Anterior cingulate cortex (tissue), 58 donors: ENCODE results near the gene PILRB.
"Not testable (repeated sequence)": the region's sequence is repeated elsewhere in the genome, so short reads cannot be mapped to it uniquely, and the experiment has no call there.

Source experiments
- DNase-seq, 58 donors: peaks; one replicate each; lab custom pipeline; 2025; lab: John Stamatoyannopoulos, UW

The PILRB gene

DNA sequence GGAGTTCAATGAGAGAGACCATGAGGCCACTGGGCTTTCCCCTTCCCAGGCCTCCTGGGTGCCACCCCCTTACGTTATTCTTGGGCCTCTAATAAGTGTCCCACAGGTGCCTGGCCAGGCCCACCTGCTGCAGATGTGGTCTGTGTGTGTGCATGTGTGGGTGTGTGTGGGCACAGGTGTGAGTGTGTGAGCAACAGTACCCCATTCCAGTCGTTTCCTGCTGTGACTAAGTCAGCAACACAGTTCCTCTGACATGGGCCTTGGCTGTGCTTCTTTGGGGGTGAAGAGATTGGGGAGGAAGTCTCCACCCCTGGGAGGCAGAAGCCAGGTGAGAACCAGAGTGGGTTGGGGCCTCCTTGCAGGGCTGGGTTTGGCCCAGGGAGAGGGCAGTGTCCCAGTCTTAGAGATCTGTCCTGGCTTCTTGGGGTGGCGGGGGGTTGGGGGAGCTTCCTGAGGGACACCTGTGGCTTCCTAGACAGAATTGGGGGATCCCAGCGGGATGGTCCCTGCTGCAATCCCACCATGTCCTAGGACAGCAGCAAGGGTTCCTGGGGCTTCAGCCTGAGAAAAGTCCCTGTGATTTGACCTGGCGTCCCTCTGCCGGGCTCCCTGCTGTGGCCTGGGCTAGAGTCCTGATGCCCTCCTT lies 4.1 kb upstream of the PILRB start:
- DNase-seq: no peak

DNA sequence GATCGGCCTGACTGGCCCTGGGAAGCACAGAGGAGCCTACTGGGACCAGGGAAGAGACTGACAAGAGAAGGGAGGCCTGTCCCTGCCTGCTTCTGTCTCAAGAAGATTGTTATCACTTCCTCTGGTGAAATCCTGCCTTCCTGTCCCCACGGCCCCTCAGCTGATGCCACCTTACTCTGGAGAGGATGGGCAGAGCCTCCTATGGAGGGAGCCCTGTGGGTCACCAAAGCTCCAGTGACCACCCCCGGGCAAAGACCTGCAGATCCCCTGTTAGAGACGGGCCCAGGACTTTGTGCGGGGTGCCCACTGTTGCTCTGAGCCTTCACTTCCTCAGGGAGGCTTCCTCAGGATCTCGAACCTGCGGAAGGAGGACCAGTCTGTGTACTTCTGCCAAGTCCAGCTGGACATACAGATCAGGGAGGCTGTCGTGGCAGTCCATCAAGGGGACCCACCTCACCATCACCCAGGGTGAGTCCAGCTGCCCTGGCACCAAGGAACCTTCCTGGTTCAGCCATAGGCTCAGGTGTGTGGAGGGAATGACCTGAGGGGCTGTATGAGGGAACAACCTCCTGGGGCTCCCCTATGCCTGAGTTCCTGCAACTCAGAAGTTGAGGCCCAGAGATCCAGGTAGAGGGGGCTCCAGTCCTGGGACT lies 1.4 kb upstream of the PILRB start:
- no peak for DNase-seq

DNA sequence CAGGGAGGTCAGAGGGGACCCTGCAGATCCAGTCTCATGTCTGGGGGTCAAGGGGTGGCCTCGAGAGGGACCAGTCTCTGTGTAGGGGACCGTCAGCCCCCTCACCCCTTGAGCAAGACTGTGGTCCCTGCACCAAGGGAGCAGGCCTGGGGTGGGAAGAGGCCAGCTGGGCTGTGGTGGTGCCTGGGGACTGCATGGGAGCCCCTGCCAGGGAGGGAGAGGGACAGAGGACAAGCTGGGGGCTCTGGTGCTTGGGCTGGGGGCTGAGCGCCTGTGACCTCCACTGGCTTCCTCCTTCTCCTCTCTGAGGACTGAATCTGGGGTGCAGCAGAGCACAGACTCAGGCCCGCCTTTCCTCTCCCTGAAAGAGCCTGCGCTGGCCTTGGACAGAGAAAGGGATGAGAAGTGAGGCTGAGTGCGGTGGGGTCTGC lies 771 bp upstream of the PILRB start:
- DNase-seq: no peak

DNA sequence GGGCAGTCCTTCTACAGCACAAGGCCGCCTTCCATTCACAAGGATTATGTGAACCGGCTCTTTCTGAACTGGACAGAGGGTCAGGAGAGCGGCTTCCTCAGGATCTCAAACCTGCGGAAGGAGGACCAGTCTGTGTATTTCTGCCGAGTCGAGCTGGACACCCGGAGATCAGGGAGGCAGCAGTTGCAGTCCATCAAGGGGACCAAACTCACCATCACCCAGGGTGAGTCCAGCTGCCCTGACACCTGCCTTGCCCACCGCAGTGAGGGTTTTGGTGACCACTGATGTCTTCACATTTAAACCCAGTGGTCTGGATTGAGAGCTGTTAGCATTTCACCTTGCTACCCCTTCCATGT lies 918 bp downstream of the PILRB start:
- no peak for DNase-seq

DNA sequence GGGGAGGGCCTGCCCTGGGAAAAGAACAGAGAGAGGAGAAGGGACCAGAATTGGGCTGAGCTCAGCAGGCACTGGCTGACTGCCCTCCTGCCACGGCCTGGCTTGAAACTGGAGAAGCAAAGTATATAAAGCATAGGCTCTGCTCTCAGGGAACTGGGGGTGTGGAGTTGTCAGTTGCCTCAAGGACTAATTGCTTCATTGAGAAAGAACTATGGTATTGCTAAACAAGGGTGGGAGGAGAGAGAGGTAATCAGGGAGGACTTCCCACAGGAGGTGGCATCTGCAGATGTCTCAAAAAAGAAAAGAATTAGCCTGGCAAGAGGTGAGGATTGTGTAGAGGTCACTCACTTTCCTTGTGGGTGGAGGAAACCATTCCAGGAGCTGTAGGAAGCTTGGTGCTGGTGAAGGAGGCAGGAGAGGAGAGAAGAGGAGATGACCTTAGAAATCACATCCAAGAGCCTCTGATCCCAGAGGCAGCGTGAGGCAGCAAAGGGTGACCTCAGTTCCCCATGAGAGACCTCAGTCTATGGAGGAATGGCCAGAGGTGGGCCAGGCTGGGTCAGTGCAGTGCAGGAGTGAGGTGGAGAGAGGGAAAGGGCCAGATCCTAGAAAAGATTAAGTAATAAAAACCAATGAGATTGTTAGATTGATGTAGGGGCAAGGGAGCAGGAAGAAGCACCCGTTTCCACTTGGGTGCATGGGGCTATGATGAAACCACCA lies 2.4 kb downstream of the PILRB start:
- no peak for DNase-seq

DNA sequence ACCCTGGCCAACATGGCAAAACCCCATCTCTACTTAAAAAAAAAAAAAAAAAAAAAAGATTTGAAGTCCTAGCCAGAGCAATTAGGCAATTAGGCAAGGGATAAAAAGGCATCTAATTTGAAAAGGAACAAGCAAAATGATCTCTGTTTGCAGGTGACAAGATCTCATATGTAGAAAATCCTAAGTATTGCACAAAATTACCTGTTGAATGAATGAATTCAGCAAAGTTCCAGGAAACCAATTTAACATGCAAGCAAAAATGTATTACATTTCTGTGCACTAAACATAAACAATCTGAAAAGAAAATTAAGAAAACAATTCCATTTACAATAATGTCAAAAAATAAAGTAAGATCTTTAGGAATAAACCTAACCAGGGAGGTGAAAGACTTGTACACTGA lies 5.2 kb downstream of the PILRB start:
- no peak for DNase-seq

DNA sequence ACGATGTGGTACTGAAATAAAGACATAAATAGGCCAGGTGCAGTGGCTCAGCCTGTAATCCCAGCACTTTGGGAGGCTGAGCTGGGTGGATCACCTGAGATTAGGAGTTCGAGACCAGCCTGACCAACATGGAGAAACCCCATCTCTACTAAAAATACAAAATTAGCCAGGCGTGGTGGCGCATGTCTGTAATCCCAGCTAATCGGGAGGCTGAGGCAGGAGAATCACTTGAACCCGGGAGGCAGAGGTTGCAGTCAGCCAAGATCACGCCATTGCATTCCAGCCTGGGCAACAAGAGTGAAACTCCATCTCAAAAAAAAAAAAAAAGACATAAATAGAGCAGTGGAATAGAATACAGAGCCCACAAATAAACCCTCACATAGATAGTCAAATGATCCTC lies 5.9 kb downstream of the PILRB start:
- DNase-seq: not testable (repeated sequence)

DNA sequence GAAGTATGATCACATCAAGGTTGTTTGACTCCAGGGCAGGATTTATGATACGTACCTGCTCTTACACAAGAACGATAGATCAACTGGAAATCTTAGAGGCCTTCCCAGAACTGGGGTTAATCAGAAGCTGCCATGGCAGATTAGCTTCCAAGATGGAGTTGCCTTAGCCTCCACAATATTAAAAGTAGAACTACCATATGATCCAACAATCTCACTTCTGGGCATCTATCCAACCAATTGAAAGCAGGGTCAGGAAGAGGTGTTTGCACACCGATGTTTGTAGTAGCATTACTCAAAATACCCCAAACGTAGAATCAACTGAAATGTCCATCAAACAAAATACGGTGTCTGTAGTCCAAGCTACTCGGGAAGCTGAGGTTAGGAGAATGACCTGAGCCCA lies 6.6 kb downstream of the PILRB start:
- no peak for DNase-seq

DNA sequence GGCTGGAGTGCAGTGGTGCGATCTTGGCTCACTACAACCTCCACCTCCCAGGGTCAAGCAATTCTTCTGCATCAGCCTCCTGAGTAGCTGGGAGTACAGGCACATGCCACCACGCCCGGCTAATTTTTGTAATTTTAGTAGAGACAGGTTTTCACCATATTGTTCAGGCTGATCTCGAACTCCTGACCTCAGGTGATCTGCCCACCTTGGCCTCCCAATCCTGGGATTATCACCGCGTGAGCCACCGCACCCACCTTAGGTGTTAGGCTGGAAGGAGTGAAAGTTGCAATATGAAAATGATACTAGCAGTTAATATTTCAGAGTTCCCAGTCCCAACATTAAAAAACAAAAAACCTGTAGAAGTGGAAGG lies 8.1 kb downstream of the PILRB start:
- not testable (repeated sequence) for DNase-seq

DNA sequence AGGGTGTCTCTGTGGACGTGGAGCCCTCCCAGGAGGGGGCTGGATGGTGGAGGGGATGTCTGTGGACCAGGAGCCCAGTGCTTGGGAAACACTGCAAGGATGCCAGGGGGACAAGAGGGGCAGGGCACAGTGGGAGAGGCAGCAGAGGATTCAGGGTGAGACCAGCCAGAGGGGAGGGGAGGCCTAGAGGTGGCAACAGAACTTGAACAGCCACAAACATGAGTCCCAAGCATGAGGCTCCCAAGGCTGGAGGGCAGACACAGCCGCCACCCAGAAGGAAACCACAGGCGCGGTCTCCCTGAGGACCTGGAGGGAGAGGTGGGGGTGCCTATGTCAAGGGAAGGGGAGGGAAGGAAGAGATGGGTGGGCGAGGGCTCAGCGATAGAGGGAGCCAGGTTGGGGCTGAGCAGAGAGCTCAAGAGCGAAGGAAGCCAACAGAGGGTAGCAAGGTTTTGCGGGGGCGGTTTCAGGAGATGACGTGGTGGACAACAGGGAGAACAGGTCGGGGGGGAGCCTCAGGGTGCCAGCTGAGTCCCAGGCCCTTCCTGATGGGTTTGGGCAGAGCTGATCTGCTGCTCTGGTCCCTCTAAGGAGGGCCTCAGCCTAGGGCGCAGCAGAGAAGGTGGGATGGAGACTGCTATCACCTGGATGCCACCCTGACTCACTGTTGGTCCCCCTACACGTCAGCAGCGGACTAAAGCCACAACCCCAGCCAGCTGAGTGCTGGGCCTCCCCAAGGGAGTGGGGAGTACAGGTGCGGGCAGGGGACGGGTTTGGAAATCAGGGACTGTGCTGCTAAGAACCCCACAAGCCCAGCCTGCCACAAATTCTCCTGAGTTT lies 8.7 kb downstream of the PILRB start:
- DNase-seq: no peak

DNA sequence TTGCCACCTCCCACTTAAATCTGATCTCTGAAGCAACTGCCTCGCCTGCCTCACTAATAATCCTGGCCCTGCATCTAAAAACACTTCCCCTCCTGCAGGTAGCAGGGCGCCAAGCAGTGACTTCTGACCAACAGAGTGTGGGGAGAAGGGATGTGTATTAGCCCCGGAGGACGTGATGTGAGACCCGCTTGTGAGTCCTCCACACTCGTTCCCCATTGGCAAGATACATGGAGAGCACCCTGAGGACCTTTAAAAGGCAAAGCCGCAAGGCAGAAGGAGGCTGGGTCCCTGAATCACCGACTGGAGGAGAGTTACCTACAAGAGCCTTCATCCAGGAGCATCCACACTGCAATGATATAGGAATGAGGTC lies 9.3 kb downstream of the PILRB start:
- DNase-seq: peak in 1 of 58 donors; percentile 7

DNA sequence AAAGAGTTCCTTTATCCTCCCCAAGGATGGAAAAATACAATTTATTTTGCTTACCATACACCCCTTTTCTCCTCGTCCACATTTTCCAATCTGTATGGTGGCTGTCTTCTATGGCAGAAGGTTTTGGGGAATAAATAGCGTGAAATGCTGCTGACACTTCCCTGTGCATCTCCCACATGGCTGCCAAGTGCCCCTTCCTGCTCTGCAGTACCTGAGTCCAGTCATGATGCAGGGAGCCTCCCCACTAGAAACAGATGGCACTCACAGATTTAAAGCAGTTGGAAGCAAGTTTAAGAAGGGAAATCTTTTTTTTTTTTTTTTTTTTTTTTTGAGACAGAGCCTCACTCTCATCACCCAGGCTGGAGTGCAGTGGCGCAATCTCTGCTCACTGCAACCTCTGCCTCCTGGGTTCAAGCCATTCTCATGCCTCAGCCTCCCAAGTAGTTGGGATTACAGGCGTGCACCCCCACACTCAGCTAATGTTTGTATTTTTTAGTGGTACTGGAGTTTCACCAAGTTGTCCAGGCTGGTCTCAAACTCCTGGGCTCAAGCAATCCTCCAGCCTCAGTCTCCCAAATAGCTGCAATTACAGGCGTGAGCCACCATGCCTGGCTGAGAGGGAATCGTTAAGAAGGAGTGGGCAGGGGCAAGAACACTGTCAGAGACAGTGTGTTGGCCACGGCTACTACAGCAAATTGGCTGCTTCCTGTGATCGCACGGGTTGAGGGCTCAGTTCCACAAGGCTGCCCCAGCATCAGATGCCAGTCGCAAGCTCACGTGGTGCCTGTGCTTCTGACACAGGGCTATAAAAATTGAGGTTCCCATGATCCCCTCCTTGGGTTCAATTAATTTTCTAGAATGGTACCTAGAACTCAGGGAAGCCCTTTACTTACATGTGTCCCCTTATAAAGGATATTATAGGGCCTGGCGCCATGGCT lies 10.0 kb downstream of the PILRB start:
- peak in 9 of 58 donors; percentile 5 to 44 (median 26) for DNase-seq

DNA sequence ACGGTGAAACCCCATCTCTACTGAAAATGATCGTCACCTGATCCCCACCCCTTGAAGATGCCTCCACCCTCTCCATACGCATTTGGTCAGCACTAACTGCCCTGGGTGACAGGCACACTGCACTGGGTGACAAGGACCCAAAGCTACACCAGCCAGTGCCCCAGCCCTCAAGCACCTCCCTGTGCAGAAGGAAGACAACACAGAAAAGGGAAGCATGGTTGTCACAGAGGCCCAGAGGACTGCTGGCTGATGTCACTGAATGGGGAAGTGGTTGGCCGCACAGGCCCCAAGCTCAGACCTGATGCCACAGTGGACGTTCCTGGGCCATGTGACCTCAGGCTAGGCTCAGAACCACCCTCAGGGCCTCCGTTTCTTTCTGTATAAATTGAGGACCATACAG lies 11.2 kb downstream of the PILRB start:
- DNase-seq: peak in 33 of 58 donors; percentile 9 to 63 (median 33)

DNA sequence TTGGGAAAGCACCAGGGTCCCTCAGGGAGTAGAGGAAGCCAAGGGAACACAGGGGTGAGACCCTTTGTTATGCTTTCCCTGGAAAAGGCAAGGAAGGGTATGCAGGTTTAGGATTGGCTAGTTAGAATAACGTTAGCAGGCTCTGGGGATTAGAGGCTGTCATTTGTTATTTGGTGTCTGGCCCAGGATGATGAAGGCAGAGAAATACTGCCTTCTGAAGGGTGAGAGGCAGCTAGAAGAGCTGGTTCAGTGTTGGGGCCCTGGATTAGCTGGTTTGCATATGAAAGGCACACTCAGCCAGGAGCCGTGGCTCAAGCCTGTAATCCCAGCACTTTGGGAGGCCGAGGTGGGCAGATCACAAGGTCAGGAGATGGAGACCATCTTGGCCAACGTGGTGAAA lies 12.4 kb downstream of the PILRB start:
- DNase-seq: no peak

DNA sequence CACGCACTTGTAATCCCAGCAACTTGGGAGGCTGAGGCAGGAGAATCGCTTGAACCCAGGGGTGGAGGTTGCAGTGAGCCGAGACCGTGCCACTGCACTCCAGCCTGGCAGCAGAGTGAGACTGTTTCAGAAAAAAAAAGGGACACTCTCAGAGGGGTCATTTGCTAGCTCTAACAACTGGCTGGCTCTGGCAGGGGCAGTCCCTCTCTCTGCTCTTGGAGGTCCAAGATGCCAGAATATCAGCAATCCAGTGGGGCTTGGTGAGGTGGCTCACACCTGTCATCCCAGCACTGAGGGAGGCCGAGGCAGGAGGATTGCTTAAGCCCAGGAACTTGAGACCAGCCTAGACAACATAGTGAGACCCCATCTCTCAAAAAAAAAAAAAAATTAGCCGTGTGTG lies 12.8 kb downstream of the PILRB start:
- DNase-seq: no peak

DNA sequence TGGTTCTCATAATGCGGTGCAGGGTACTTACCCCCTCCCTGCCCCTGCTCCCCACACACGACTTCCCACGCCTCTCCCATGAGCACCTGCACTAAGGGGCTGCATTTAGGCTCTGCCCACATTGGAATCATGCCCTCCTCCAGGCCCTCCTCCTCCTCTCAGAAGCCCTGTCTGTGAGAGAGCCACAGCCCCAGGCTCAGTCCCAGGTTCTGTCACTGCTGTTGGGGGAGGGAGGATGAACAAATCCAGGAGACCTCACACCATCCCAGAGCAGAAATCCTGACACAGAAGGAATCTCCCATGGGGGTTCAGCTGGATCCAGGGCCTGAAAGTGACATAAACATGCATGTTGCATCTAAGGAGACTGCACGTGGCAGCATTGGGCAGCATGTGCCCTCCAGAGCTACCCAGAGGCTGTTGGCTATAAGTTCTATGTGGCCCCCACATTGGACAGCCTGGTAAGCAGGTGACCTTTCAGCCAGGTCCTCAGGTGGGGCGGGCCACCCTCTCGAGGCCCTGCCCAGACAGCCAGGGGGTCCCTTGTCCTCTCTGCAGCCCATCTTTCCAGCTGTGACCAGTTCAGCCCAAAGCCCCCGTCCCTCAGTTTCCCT lies 13.7 kb downstream of the PILRB start:
- no peak for DNase-seq

DNA sequence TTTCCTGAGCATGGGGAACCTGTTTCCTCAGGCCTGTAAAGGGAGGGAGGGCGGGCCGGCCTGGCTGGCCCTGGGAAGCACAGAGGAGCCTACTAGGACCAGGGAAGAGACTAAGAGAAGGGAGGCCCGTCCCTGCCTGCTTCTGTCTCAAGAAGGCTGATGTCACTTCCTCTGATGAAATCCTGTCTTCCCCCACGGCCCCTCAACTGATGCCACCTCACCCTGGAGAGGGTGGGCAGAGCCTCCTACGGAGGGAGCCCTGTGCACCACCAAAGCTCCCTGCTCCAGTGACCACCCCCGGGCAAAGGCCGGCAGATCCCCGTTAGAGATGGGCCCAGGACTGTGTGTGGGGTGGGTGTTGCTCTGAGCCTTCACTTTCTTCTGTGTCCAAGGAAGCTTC lies 14.3 kb downstream of the PILRB start:
- DNase-seq: peak in 2 of 58 donors; percentile 3 to 22

DNA sequence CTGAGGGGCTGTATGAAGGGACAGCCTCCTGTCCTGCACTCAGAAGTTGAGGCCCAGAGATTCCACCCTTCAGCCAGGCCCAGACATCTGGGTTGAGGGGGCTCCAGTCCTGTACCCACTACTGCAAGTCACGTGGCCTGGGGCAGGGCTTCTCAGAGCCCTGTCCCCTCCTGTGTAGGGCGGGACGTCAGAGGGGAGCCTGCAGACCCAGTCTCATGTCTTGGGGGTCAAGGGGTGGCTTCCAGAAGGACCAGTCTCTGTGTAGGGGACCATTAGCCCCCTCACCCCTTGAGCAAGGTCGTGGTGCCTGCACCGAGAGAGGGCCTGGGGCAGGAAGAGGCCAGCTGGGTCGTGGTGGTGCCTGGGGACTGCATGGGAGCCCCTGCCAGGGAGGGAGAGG lies 14.8 kb downstream of the PILRB start:
- DNase-seq: no peak

DNA sequence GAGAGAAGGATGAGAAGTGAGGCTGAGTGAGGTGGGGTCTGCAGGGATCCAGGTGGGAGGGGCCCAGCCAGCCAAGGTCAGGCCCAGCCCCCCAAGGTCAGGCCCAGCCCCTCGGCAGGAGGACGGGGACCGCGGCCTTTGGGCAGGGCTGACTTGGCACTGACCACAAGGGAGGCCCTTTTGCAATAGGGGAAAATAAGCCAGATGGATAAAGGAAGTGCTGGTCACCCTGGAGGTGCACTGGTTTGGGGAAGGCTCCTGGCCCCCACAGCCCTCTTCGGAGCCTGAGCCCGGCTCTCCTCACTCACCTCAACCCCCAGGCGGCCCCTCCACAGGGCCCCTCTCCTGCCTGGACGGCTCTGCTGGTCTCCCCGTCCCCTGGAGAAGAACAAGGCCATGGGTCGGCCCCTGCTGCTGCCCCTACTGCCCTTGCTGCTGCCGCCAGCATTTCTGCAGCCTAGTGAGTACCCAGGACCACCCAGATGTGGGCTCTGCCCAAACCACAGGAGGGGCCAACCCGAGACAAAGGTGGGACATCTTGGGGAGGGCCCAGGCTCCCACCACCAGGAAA lies 15.4 kb downstream of the PILRB start, which contains the start of gene PILRA:
Gene PILRA (plus strand): TSS at position 227 of the 571 bp plus-strand sequence. CDS start 170 bp downstream, at position 397.
- peak in 1 of 58 donors; percentile 11 for DNase-seq
